Measurements from ENCODE around the gene CLIC6. TPM values are rescaled to one million over a fixed set of nuclear protein-coding genes. Genes with fewer than 3 reads are reported as not detected.

Gene CLIC6
- total RNA-seq = not detected in 2 replicates

GRCh38 chr21:34668803-34669148, at the start of gene CLIC6:
TSS of gene CLIC6 (plus strand) at chr21:34668994. CDS start at chr21:34669389, 395 bp downstream.

Other genes with a start within 250 kb of the CLIC6 start
- gene SMIM34, start 245.0 kb upstream of the CLIC6 start, total RNA-seq = not detected in 2 replicates
- 0.15 TPM in 1 of 2 replicates, not detected in the other for gene KCNE1, start 156.8 kb upstream of the CLIC6 start, total RNA-seq
- 19.2 and 29.5 TPM in 2 replicates for gene RCAN1, start 53.9 kb upstream of the CLIC6 start, total RNA-seq